Vagina (tissue), 2 donors: ENCODE results near the gene NFYA. TPM values are rescaled to one million over a fixed set of nuclear protein-coding genes. Genes with fewer than 3 reads are reported as not detected.
A peak's percentile ranks its signal among the peaks of the same experiment; 100 is the strongest.

ENCODE experiments used
- DNase-seq, 2 donors: peaks; one replicate each; pipeline ENCODE4 v3.0.0-alpha.2; 2017; ENCODE audit errors: extremely low spot score in 2 of 2
- H3K27ac ChIP-seq: fragments of 200-600 bp; sonication (generic); one replicate; pipeline ENCODE4 v1.5.1; 2019
- H3K27me3 ChIP-seq: fragments of 200-600 bp; sonication (generic); one replicate; pipeline ENCODE4 v1.5.1; 2019
- H3K36me3 ChIP-seq, 2 donors: fragments of 200-600 bp; sonication (generic); one replicate each; pipeline ENCODE4 v1.5.1; 2017 to 2019
- H3K4me1 ChIP-seq: fragments of 200-600 bp; sonication (generic); one replicate; pipeline ENCODE4 v1.5.1; 2019
- H3K4me3 ChIP-seq, 2 donors: fragments of 200-600 bp; sonication (generic); 1 replicate in 1 of 2; 2 replicates in 1 of 2; pipeline ENCODE4 v1.5.1; 2016 to 2019
- H3K9me3 ChIP-seq: fragments of 200-600 bp; sonication (generic); one replicate; pipeline ENCODE4 v1.5.1; 2019
- POLR2A ChIP-seq, 2 donors: fragments of 450-650 bp; IDR thresholded peaks; one replicate each; pipeline ENCODE4 v1.6.1; 2017; ENCODE audit warnings: antibody characterized with exemption in 2 of 2, mild to moderate bottlenecking in 2 of 2, moderate library complexity in 2 of 2
- POLR2AphosphoS5 ChIP-seq, 2 donors: sonication (generic); formaldehyde crosslinking; IDR thresholded peaks; one replicate each; pipeline ENCODE4 v1.9.0; 2017; ENCODE audit warnings: antibody characterized with exemption in 2 of 2, mild to moderate bottlenecking in 2 of 2, low read depth in 1 of 2; ENCODE audit not compliant: insufficient read depth in 1 of 2
- intact Hi-C: fragments of 100-400 bp; cut with DNase I; formaldehyde crosslinking; loops from one replicate; pipeline ENCODE4 v1.15.1; 2023
- total RNA-seq: library from RNA; depleted of rRNA; stranded (reverse); fragments of >200 nt; gene quantifications from one replicate; pipeline ENCODE4 v1.2.3, GENCODE V29; 2016
- TF ChIP-seq, protein P1 (sequence below), 3 experiments: fragments of 450-650 bp in 2 of 3; fragments of 200-600 bp in 1 of 3; sonication (generic) in 1 of 3; IDR thresholded peaks; one replicate each; pipeline ENCODE4 v1.5.1; 2017 to 2019; ENCODE audit warnings: antibody characterized with exemption in 3 of 3, mild to moderate bottlenecking in 2 of 3, moderate library complexity in 2 of 3

Gene NFYA
- total RNA-seq, 1 donor from 2014 or later: 22.8 TPM

DNA sequence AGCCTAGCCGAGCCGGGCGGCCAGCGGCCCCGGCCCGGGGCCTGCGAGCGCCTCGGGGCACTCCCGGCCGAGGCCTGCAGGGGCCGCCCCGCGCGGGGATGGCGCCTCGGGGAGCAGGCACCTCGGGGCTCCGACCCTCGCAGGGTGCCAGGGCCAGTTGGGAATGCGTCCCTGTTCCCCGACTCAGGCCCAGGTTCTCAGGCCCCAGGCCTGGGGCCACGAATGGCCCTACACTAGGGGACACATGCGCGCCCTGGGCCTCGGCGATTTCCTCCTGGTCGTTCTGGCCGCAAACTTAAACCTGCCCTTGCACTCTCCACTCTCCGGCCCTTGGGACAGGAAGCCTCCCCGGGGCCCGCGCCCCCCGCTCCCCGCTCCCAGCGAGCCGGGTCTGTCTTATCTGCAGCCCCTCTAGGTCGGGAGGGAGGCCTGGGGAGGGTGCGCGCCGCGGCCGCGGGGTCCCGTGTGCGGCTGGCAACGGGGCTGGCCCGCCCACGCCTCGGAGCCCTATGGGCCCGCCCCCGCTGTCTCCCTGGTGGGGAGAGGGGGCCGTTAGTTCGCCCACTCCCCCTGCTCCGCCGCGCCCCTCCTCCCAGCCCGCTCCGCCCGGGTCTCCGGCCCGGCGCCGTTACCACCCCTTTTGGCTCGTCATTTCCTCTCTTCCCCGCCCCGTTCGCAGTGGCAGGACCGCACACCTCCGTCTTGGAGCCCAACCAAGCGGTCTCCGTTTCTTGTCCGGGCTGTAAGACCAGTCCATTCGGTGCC lies 611 bp downstream of the NFYA start:
- no peaks in the 10 kb centered on the region for H3K27me3 ChIP-seq
- peak overlapping the region; percentile 99 for H3K27ac ChIP-seq
- peaks cover 37% of the 10 kb centered on the region for H3K4me1 ChIP-seq
- H3K9me3 ChIP-seq: no peaks in the 10 kb centered on the region
- intact Hi-C loops: no loop called here
- TF ChIP-seq POLR2A (IDR thresholded peaks at IDR 0.05) (peak; percentile 13 to 95), POLR2AphosphoS5 (IDR thresholded peaks at IDR 0.05; ENCODE audit: insufficient read depth in 1 of 2, low read depth in 1 of 2) (peak; percentile 64 to 77)
- TF ChIP-seq, protein P1, sequence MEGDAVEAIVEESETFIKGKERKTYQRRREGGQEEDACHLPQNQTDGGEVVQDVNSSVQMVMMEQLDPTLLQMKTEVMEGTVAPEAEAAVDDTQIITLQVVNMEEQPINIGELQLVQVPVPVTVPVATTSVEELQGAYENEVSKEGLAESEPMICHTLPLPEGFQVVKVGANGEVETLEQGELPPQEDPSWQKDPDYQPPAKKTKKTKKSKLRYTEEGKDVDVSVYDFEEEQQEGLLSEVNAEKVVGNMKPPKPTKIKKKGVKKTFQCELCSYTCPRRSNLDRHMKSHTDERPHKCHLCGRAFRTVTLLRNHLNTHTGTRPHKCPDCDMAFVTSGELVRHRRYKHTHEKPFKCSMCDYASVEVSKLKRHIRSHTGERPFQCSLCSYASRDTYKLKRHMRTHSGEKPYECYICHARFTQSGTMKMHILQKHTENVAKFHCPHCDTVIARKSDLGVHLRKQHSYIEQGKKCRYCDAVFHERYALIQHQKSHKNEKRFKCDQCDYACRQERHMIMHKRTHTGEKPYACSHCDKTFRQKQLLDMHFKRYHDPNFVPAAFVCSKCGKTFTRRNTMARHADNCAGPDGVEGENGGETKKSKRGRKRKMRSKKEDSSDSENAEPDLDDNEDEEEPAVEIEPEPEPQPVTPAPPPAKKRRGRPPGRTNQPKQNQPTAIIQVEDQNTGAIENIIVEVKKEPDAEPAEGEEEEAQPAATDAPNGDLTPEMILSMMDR (IDR thresholded peaks at IDR 0.05): peak in 1 of 3 experiments; percentile 7
- no peaks in the 10 kb centered on the region for H3K36me3 ChIP-seq
- no peak for DNase-seq
- peak overlapping the region; percentile 91 to 96 for H3K4me3 ChIP-seq

DNA sequence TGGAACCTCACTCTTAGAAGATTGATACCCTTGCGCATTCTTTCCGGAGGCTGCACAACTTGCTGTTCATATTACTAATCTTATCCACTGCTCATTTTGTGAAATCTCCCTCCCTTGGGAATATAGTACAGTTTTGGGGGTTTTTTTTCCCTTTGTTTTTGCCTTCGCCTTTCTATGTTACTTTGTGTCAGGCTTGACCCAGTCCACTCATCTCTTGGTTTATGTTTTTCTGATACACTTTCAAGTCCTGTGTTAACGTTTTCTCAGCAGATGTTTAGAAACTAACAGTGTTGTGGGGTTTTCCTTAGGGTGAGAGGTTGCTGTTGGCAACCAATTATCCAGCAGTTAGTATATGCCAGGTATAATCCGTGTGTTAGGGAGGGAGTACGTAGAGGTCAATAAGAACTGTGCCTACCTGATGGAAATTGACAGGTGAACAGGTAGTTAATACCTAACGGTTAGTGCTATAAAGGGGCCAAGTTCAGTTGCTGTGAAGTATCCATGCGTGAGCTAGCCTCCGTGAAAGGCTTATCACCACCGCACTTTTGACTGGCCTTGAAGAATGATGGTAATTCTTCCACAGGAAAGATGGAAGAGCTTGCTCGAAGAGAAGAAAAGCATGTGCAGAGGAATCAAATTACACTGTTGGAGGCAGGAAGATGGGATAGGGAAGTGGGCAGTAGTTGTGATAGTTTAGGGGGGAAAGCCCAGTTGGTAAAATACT lies 1.4 kb downstream of the NFYA start:
- Histone ChIP-seq H3K27me3 (no peaks in the 10 kb centered on the region), H3K27ac (peak overlapping the region; percentile 99), H3K4me3 (peak overlapping the region; percentile 91 to 96), H3K9me3 (no peaks in the 10 kb centered on the region), H3K4me1 (peaks cover 37% of the 10 kb centered on the region), H3K36me3 (peaks cover 0 to 4% of the 10 kb centered on the region in 2 donors)
- intact Hi-C loops: no loop called here
- TF ChIP-seq, protein P1 (IDR thresholded peaks at IDR 0.05): no peak
- TF ChIP-seq POLR2AphosphoS5 (IDR thresholded peaks at IDR 0.05; ENCODE audit: insufficient read depth in 1 of 2, low read depth in 1 of 2) (no peak), POLR2A (IDR thresholded peaks at IDR 0.05) (no peak)
- DNase-seq: no peak

DNA sequence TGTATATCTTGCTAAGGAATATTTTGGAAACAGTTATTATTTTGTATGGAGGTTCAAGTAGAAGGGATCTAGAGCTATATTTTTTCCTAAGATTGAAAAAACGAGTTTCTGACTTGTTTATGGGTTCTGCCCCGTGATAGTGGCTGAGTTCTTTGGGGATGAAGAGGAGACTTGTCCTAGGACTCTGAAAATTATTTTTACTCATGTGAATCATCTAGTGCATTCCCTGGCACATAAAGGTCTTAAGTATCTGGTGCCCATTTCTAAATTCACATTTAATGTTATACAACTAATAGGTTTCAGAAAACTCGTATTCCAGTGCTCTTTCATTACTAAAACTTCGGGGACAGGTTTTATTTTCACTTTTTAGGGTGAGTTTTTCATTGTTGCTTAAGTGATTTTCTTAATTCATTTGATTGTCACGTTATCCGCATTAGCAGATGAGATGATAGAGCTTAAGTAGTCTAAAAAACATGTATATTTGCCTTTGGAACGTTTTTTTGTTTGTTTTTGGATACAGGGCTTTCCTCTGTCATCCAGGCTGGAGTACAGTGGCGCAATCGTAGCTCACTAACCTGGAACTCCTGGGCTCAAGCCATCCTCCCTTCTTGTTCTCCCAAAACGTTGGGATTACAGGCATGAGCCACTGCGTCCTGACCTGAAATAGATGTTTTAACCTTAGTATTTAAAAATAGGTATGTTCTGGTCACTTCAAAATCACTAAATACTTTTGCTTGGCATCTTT lies 2.1 kb downstream of the NFYA start:
- H3K4me3 ChIP-seq: peak overlapping the region; percentile 91 to 96
- H3K36me3 ChIP-seq: peaks cover 0 to 11% of the 10 kb centered on the region in 2 donors
- H3K27me3 ChIP-seq: no peaks in the 10 kb centered on the region
- no peak for DNase-seq
- intact Hi-C loops: no loop called here
- no peak for TF ChIP-seq POLR2AphosphoS5 (IDR thresholded peaks at IDR 0.05; ENCODE audit: insufficient read depth in 1 of 2, low read depth in 1 of 2)
- no peak for TF ChIP-seq POLR2A (IDR thresholded peaks at IDR 0.05)
- TF ChIP-seq, protein P1 (IDR thresholded peaks at IDR 0.05): no peak
- H3K4me1 ChIP-seq: peaks cover 37% of the 10 kb centered on the region
- H3K9me3 ChIP-seq: no peaks in the 10 kb centered on the region
- H3K27ac ChIP-seq: peak overlapping the region; percentile 99

DNA sequence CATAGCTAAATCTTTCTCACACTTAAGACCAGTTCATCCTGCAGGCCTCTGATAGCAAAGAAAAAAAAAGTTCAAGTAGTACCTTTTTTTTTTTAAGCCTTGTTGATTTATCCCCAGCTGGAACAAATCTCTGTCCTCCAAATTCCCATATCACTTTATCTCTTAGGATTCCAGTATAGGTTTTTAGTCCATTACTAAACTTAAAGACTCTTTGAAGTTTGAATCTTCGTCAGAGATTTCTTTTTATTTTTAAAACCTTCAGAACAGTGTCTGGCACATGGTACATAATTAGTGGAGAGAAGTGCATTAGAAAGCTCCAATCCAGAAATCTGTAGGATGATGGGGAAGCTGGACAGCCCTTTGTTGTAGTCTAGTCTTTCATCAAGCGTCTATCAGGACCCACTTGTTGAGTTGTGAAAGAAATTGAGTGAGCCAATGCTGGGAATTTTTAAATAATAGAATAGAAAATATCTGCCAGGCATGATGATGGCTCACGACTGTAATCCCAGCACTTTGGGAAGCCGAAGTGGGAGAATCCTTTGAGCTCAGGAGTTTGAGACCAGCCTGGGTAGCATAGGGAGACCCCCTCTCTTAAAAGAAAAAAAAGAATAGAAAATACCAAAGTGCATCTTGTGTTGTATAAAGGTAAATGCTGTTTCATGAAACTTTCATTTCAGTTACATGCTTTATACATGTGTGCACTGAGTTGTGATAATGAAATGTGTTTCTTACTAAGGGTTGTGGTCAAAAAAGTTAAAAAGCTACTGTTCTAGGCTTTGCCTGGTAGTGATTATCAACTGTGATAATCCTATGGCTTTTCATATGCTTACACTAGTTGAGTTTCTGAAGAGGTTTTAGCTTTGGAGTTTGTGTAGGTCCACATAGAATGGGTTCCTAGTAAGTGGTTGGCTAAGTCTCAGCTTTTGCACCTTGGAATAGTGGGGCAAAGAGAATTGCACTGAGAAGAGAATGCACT lies 3.2 kb downstream of the NFYA start:
- Histone ChIP-seq H3K36me3 (peaks cover 0 to 21% of the 10 kb centered on the region in 2 donors), H3K27ac (peak overlapping the region; percentile 99), H3K4me3 (no peak overlapping the region), H3K27me3 (no peaks in the 10 kb centered on the region), H3K4me1 (peaks cover 31% of the 10 kb centered on the region), H3K9me3 (no peaks in the 10 kb centered on the region)
- TF ChIP-seq POLR2A (IDR thresholded peaks at IDR 0.05): no peak
- intact Hi-C loops: no loop called here
- DNase-seq: no peak
